Amniotic stem cell (primary cell): ENCODE results near the gene MEST.
"Not testable (repeated sequence)": the region's sequence is repeated elsewhere in the genome, so short reads cannot be mapped to it uniquely, and the experiment has no call there.

ENCODE experiments used
- DNase-seq: peaks from one replicate; lab custom pipeline; 2025; lab: John Stamatoyannopoulos, UW

Gene MEST

GRCh38 chr7:130485734-130486113, 6.2 kb upstream of the MEST start:
- DNase-seq, result no peak

DNA sequence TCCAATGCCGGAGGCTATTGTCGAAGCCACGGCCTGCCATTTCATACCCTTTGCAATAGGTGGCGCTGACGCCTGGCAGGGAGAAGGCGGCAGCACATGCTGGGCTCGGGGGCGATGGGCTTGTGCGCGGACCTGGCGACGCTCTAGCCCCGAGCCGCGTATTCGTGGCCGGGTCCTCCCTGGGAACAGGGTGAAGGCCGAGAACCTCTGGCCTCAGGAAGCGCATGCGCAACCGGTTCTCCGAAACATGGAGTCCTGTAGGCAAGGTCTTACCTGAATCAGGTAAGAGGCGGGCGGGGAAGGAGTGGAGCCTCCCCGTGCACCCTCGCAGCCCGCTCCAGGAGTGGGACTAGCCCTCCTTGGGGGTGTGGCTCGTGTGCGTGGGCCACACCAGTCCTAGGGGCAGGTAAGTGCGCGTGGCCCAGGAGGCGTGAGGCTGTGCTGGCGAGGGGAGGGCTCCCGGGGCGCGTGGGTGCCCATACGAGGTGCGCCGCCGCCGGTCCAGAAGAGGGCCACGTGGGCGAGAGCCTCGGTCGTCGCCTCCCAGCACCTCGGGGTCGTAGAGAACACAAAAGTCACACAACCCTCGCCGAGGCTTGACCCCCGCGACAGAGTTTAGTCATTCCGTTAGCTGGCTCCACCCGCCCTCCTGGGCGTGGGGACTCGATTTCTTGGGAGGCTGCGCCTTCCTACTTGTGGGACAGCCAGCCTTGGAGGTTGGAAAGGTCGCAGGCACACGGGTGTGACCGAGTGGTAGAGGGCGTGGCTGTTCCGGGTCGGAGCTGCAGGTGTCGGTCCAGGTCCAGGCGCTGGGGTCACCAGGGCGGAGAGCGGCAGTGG, 5.6 kb upstream of the MEST start:
- DNase-seq, result no peak

DNA sequence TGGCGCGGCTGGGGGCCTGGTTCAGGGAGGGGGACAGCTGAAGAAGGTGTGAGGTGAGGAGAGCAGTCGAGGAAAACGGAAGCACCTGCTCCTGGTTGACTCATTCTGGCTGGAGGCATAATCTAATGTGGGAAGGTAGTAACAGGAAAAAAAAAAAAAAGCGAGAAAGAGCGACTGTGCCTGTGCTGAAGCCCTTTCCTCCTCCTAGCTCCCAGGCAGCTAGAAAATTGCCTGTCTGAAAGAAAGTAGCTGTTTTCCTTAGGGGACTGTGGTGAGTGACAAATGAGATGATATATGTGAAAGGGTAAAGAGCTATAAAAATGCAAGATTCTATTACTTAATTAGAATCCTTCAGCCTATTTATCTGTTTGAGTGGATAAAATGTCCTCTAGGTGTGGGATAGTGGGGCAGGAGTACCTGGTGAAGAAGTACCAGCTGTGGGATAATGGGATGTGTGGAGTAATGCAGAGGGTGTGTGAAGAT, 4.9 kb upstream of the MEST start:
- DNase-seq, result no peak

DNA sequence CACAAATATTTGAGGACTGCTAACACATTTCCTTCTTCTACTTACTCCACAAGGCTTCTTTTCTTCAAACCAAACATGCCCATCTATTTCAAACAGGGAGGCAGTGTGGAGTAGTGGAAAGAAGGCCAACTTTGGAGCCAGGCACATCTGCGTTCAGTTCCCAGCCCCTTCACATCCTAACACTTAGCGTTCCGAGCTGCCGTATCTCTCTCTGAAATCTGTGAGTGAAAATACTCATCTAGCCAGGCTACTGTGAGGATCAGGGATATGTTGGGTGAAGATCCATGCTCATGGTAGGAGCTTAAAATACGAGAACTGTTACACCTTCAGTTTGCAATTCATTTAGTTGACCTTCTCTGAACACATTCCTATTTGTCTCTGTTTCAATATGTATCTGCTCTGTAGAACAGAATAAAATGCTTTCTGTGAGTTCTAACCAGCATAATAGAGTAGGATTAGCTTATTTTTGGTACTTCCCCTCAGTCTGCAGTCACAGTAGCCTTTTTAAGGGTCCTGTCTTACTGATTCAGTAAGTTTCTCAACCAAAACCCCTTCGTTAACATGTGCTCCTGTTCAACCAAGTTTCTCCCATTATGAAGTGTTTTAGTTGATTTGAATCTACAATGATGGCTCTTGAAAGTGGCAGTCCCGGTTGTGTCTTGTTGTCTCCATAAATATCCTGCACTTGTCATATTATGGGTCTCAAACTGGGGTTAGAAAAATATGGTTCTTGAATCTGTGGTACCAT, 3.3 kb upstream of the MEST start:
- no peak for DNase-seq

DNA sequence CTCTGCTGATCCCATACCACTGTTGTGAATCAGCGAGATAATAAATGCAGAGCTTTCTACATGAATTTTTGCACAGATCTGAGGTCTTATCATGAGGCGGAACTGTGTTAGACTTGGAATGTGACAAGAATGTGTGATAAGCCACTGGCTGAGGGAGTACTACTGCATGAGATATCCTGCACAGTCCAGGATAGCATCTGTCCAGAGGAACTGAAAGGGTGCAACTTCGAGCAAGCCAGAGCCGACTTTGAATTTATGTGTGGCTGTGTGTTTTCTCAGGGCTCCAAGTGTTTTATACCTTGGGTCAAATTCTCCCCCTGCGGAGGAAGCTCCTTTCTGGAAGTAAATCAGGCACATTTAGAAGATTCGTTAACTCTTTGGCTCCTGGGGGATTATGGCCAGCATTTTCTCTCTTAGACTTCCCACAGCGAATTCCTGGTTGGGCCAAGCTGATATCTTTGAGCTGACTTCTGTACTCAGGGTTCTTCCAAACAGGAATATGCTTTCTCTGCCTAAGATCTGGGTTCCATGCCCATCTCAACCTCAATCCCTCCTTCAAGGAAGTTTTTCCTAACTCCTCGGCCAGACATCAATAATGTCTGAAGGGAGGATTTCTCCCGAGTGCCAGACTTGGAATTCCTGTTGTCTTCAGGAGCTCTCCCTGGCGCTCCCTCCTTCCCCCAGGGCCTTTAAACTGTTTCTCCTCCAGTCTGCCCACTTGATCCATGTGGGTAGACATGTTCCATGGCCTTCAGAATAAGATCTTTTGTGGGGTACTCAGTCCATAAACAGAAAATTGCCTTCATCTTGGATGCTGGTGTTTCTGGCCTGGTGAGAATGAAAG, 2.5 kb upstream of the MEST start:
- DNase-seq, result no peak

- no peak for DNase-seq
Observed at GRCh38 chr7:130490311-130490791, 1.5 kb upstream of the MEST start.

GRCh38 chr7:130490888-130491804, 739 bp upstream of the MEST start:
- DNase-seq, result no peak

DNA sequence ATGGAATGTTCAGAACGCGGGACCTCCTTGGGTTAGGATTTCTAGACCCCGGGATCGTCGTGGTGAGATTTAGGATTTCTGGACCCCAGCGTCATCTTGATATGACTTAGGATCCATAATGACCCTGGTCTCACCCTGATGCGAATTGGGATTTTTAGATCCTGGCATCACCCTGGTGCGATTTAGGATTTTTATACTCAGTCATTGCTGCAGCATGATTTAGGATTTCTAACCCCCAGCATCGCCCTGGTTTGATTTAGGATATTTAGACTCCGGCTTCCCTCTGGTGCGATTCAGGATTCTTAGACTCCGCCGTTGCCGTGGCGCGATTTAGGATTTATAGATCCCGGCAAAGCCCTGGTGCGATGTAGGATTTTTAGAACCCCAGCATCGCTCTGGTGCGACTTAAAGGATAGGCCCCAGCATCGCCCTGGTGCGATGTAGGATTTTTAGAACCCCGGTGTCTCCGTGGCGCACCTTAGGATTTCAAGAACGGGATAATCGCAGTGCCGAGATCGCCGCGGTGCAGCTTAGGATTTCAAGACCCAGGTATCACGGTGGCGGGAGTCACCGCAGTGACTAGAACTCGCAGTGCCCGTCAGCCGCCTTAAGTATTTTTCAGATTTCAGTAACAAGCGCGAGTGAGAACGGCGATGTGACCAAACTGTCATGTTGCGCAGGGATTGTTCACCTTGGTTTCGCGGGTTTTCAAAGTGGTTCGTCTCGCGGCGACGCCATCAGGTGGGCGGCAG, 814 bp downstream of the MEST start:
- DNase-seq, result no peak

DNA sequence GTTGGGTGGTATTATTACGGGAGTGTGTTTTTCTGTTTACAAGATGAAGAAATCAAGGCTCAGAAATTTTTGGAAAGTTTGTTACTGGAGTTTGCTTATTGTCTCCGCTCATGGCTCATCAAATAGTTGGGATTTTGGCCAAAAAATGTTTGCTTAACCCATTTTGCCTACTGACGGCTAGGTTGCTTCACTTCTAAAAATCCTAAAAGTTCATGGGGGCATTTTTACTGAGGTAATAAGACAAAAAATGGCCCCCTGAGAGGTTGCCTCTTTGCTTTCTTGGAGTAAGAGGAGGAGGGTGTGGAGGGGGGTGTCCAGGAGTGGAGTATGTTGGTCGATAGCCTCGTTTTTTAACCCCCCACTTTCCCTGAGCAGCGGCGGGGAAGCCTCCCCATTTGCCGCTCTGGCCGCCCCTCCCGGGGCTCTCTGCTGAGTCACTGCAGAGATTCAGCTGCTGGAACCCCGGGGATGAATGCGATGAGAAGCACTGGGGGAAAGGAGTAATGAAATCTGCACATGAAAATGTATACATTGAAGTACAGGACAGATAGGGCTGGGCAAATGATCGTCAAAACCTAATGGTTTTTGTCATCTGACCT, 1.5 kb downstream of the MEST start:
- no peak for DNase-seq

GRCh38 chr7:130494431-130494858, 2.6 kb downstream of the MEST start:
- DNase-seq, result no peak

- DNase-seq, result no peak
Observed at GRCh38 chr7:130500463-130500862, 8.6 kb downstream of the MEST start.

GRCh38 chr7:130500910-130501309, 9.0 kb downstream of the MEST start:
- DNase-seq, result no peak

- DNase-seq, result no peak
Observed at GRCh38 chr7:130505753-130506152, 13.9 kb downstream of the MEST start.

DNA sequence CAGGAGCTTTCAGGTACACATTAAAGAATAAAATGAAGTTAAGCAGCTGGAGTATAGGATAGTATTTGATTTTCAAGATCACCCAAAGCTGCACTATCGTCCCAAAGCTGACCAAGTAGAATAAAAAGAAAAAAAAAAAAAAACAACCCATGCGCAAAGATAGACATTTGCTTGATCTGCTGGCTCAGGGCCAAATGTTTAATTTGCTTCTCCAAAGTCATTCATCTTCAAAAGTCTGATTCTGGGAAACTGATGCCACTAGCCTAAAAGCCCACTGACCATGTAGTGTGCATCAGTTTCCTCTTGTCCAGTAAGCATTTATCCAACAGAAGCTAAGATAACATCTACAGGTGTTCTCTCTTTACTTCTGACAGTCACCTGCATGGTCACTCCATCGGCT, 14.5 kb downstream of the MEST start:
- DNase-seq, result no peak

DNA sequence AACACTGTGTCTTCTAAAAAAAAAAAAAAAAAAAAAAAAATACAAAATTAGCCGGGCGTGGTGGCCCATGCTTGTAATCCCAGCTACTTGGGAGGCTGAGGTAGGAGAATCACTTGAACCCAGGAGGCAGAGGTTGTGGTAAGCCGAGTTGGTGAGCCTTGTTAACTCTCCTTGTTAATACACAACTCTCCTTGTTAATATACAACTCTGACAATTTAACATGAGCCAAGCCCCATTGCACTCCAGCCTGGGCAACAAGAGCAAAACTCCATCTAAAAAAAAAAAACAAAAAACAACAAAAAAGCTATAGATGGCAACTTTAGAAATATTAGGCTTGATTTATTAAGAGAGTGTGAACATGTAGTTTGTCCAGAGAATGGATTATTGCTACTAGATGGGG, 20.2 kb downstream of the MEST start:
- not testable (repeated sequence) for DNase-seq

DNA sequence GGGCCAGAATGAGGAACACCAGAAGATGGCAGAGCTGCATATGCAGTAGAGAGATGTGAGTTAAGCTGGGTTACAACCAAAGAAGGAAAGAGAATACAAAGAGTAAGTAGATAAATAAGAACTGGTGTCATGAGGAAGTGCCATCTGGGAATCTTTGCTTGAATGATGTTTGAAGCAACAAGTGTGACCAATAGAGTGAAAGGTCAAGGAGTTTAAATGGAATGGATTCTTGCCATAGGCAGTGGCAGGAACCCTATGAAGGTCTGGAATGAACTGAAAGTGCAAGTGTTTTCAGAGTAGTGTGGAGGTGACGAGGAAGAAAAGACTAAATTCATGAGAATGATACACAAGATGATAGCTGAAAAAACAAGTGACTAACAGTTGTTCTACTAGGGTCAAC, 21.6 kb downstream of the MEST start:
- no peak for DNase-seq

DNA sequence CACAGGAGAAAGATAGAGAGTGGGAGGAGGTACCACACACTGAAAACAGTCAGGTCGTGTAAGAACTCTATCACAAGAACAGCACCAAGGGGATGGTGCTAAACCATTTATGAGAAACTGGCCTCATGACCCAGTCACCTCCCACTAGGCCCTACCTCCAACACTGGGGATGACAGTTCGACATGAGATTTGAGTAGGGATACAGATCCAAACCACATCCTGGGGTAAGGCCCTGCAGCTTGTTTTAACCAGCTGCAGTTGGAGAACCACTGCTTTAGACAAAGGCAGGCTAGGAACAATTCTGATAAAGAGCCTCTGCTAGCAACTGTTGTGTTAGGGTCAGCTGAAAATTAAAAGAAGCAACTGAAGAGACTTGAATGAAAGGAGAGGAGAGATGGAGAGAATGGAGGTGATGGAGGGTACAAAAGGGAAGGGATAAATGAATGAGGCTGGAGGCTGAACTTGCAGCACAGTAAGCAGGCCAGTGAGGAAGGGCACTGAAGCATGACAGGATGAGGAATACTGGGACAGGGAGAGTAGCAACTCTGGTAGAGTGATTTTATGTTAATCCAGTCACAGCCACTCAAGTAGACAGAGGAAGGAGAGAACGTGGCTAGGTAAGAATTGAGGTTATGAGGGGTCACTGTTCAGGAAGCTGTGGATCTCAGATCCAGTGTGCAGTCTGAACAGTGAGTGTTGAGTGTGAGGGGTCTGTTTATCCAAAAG, 23.6 kb downstream of the MEST start:
- DNase-seq, result no peak

DNA sequence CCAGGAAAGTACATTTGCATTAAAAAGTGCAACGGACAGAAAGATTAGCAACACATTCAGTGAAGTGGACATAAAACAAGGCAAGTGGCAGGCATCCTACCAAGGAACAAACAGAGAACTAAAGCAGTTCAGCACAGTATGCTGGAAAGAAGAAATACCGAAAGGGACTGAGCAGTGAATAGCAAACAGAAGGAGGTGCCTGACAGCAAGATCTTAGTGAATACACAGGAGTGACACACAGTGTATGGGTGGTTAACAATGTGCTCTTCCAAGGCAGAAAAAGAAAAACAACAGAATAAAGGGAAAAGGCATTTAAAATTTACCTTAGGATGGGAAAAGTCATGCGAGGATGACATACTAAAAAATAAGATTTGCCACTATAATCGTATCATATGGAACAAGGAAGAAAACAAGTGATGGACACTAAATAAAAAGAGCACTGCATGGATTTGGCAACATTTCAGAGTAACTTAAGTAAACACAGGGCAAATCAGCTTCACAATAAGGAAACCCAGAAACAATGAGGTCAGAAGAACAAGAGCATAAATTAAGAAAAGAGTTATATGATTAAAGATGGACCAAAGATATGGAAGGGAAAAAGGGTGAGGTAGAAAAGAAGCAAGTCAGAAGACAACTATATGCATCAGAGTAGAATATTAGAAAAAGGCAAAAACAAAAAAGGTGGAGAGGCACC, 29.5 kb downstream of the MEST start:
- DNase-seq, result no peak
